GM21528 (cell line): ENCODE results near the gene MBNL2.

Experiments used
- ATAC-seq: cut with Tn5 transposase; IDR thresholded peaks from one replicate; pipeline ENCODE4 v1.9.1; 2021; ENCODE audit warnings: mild to moderate bottlenecking, moderate library complexity; ENCODE audit not compliant: unreplicated experiment, low FRiP score

Gene MBNL2

DNA sequence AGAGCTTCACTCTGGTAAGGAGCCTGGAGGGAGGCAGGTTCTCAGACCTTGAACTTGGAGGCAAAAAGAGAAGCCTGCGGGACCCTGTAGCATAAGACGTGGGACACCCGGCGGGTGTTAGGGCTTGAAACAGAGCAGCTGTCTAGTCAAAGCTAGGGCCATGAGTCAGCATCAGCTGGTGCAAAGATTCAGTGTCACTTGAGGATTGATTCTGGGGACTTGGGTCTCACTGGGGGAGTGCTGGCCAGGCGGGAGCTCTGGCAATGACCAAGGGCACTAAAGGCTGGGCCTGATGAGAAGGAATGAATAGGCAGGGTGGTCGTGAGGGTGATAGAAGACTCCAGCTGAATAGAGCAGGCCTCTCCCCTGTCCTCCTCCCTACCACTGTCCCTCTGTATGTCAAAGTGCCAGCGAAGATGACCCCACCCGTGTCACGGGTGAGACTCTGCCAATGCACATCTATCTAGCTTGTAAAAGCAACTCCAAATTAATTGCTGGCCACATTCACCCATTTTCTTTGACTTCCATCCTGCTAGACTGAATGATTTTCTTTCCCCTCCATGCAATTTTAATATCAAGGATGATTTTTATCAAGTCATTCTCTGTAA is 97.1 kb downstream of the MBNL2 start:
- ATAC-seq = no peak

DNA sequence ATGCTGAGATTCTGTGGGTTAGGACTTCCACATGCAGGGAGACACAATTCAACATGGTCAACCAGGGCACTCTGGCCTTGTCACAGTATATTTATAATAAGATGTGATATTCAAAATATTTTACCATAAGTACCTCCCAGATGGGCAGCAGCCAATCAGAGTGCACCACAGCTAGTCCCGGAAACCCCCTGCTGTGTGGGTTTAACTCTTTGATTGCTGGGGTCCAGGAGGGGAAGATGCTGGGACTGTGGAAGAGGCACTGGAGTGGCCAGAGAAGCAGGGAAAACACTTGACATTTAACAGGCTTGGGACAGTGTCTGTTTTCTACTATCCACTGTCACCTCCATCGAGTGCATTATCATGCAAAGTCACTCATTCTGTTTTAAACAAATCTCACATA is 99.0 kb downstream of the MBNL2 start:
- ATAC-seq = no peak

DNA sequence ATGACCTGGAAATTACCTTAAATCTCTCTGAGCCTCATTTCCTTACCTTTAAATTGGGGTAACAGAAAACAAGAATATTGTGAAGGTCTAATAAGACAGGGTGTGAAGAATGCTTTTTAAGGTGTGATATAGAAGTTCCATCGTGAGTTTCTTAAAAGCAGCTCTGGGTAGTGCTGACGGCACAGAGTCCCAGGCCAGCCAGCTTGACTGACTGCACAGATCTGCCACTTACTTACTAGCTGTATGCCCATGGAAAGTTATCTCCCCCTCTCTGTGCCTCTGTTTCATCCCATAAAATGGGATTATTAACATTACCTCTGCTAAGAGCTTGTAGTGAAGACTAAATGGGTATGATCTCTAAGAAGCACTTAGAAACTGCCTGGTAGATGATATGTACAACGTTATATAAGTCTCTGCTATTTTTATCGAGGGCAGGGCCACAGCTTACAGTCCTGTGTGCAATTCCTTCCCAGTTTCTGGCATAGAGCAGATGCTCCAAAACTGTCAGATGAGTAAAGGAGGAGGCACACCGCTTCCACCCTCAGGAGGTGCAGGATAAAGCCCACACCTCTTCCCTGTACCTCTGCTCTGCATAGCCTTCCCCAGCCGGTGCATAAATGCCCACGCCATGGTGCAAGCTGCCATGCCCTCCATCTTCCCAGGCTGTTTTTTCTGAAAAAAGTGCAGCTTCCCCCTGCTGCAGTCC is 99.6 kb downstream of the MBNL2 start:
- ATAC-seq = no peak

DNA sequence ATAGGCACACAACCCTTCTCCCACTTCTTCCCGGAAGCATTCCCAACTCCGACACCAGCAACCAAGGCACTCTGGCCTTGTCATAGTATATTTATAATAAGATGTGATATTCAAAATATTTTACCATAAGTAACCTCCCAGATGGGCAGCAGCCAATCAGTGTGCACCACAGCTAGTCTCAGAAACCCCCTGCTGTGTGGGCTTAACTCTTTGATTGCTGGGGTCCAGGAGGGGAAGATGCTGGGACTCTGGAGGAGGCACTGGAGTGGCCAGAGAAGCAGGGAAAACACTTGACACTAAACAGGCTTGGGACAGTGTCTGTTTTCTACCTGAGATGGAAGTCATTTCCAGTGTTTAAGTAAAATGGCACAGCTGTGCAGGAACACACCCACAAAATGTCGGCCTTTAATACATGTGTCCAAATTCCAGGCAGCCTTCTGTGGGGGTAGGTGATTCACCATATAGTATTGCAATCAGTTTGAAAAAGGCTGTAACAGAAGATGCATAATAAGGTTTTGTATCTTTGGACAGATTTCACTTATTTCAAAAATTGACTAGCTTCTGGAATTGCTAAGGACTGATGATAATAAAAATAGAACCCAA is 100.7 kb downstream of the MBNL2 start:
- no peak for ATAC-seq

DNA sequence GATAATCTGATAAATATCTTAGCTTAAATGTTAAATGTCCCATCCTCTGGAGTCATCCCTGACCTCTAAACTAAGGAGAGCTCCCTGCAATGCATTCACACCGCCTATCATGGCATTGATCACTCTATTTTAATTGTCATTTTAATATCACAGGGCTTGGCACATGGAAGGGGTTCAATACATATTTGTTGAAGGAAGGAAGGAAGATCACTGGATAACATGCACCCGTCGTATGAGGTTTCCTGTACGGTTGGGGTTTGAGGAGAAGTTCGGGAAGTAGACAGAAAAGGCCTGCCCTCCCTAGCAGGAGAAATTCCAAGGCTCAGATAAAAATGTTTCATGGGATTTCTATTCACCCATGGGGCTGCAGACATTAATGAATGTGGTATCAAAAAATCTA is 102.0 kb downstream of the MBNL2 start:
- ATAC-seq = no peak

DNA sequence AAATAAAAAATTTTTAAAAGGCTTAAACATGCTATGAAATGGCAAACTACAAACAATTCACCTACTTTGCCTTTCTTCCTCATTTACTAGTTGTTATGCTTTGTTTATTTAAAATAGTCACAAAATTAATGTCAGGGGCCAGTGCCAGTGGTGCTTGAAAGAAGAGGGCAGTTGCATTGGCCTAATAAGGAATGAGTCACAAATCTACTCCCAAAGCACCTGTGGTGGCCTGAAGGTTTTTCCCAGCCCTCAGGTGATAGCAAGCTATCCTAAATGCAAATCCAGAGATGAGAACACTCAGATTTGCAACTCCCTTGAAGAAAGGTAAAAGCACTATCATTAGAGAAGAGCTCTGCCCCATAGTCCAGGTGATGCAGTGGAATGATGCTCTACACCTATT is 103.6 kb downstream of the MBNL2 start:
- ATAC-seq = no peak

DNA sequence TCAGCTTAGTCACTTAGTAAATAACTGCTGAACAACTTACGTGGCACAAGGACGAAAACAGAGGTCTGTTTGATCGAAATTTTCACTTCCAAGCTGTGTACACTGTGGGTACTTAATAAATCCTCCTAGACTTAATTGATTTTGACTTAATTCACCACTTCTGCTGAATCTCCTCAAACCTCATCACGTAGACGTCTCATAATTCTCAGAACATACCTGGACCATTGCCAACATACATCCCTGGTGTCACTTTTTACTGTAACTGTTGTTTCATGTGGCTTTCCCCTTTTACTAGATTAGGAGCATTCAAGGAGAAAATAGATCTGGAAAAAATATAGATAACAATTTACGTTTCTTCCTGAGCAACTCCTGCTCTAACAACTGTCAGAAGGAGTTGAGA is 105.0 kb downstream of the MBNL2 start:
- no peak for ATAC-seq

DNA sequence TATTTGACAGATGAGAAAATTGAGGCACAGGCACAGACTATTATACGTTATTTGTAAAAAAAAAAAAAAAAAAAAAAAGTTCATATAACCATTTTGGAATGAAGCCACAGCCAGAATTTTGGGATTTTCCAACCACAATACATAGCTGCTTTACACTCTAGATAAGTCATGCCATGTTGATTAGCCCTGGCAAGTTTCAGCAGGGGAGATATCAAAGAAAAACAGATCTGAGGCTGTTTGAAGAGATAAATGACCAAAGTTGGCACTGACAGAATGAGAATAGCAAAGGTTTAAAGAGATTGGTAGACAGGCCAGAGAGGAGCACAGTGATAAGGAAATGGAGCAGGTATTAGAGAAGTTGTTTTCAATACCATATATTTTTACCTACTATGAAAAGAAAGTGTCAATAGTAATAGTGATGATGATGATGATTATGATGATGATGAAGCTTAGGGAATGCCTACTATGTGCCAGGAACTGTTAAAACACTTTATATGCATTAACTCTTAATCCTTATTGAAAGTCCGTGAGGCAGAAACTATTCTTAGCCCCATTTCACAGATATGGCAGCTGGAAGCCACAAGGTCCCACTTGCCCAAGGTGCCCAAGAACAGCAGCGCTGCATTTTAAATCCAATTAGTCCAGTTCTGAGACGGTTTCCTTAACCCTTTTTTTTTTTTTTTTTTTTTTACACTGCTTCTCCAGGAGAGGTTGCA is 105.5 kb downstream of the MBNL2 start:
- no peak for ATAC-seq

DNA sequence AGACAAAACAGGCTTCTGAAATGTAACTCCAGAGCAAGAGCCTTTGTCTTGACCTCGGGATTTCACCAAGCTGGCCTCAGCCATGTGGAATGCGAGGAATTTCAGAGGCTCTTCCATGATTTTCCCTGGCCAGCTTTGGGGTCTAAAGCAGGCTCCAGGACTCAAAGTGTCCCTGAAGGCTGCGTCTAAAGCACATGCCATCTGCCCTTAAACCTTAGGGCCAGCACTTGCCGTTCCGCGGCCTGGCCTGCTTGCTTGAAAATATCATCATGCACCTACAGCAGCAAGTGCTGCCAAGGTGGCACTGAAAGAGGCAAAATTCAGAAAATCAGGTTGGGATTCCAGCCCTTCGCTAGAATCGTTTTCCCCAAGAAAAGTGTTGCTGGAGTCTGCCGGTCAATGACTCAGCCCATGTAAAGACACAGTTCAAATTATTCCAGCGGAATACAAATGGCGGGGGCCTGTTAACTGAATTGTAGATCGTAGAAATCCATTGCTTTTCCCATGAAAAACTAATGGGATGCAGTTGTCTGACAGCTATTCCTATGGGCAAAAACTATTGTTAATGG is 106.2 kb downstream of the MBNL2 start:
- no peak for ATAC-seq

DNA sequence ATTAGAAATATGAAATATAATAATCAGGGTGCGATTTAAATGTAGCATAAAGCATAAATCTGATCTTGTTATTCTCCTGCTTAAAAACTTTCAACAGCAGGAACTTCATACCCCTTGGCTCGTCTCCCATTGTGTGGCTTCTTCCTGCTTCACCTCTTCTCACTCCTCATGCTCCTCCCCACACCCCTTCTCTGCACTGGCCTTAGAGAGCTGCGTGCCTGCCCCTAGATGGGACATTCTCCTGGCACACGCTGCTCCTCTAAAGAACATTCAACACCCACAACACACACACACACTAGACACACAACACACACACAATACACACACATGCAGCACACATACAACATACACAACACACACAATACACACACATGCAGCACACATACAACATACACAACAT is 107.2 kb downstream of the MBNL2 start:
- ATAC-seq = no peak

DNA sequence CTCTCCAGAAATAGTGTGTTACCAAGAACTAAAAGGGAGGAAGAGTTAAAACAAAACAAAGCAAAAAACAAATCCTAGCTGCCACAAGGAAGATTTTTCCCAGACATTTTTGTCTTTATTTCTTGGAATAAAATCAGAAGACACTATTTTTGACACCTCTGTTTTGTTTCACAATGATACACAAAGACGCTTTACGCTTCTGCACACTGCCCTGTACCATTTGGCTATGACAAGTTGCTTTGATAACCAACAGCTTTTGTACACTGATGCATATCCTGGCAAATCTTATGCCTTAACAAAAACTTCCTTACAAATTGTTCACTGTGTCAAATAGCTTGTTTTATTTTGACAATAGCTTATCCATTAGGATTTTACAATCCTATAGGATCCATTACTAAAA is 108.3 kb downstream of the MBNL2 start:
- no peak for ATAC-seq

DNA sequence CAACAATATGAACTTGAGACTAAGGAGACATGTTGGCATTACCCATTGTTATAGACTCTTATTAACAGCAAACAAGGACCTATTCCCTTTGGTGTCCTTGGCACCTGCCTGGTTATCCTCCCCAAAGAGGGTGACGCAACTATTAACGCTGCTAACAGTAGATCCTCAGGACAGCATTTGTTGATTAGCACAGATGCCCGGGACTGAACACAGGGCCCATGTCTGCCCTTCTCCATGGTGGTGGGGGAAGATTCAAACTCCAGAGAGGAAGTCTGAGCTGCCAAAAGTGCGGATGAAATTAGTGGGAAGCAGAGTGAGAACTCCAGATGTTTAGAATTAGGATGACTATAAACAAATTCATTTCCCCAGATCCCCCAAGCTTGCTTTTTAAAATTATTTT is 110.6 kb downstream of the MBNL2 start:
- ATAC-seq = no peak

DNA sequence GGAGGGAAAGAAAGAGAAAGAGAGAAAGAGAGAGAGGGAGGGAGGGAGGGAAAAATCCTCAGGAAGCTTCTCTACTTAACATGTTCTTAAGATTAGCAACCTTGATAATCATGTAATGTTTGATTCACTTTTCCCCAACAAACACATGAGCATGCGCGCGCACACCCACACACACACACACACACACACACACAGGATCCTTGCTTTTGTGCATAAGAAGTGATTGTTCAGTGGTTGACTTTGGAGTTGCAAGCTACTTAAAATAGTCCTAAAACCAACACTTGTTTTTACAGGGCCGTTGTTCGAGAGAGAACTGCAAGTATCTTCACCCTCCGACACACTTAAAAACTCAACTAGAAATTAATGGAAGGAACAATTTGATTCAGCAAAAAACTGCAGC is 111.8 kb downstream of the MBNL2 start:
- ATAC-seq = no peak

DNA sequence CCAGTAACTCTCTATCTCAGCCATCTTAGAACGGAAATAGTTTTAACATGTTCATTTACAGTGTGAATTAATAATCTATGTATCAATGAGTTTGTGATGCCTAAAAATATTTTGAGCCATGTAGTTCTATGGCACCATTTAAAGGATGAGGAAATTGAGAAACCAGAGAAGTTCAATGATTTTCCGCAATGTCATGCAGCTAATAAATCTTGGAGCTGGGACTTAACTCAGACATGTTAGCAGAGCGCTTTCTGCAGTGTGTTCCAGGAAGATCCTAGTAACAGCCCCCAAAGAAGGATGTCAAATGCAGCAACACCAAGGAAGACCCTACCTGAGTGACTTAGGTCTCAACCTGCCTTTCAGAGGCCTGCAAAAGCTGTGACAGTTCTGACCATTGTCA is 112.6 kb downstream of the MBNL2 start:
- ATAC-seq = no peak

DNA sequence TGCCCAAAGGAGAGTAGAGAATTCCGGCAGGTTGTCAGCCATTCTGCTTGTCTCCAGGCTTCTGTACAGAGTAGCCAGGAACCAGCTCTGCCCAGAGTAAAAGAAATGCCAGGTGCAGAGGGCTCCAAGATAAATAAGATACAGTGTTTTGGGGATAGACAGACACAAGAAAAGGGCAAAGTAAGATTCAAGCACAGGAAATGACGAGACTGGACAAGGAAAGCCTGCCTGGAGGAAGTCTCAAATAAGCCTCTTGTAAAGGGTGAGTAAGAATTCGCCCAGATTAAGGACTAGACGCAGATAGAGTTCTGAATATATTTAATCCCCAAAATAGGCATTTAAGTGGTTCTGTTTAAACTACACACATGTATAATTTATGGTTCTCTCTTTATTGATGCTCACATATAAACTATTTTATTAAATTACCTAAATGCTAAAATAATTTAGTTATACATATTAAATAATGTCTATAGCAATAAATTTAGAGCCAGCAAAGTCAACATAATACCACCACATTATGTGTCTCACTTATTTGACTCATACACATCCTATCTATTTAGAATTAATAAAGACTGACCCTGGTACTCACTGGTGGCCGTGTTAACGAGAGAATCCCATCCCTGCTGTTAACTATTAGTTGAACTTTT is 113.5 kb downstream of the MBNL2 start:
- no peak for ATAC-seq

DNA sequence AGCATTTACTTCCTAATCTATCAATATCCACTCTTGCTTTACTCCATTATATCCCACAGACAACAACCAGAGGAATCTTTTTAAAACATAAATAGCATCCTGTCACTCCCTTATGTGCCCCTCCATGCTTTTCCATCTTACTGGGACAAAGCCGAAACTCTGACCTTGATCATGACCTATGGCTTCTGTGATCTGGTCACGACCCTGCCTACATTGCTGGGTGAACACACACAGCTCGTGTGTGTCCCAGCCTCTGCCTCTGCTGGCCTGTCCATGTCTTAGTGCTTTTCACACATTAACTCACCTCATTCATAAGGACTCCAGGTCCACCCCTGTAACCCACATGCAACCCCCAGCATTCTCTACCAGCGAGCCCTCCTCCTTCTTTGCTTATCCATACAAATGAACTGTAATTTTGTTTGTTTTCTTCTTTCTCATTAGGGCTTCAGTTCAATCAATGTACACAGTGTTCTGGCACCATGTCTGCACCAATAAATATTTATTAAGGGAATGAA is 115.9 kb downstream of the MBNL2 start:
- no peak for ATAC-seq

DNA sequence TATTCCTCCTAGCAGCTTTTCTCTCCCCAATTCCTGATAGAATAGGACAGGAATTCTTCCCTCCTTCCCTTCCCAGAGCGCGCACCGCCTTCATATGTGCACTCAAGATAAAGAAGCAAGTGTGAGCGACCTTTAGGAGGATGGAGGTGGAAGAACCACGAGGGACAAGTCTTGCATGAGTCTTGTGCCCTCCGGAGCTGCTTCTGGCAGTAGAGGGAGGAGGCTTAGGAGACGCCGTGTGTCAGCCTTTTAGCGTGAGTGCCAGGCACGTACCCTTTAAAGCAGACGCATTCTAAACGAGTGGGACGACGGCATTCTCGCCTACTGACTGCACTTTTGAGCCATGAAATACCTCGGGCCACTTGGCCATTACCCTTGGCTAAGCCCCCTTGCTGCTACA is 116.4 kb downstream of the MBNL2 start:
- no peak for ATAC-seq

DNA sequence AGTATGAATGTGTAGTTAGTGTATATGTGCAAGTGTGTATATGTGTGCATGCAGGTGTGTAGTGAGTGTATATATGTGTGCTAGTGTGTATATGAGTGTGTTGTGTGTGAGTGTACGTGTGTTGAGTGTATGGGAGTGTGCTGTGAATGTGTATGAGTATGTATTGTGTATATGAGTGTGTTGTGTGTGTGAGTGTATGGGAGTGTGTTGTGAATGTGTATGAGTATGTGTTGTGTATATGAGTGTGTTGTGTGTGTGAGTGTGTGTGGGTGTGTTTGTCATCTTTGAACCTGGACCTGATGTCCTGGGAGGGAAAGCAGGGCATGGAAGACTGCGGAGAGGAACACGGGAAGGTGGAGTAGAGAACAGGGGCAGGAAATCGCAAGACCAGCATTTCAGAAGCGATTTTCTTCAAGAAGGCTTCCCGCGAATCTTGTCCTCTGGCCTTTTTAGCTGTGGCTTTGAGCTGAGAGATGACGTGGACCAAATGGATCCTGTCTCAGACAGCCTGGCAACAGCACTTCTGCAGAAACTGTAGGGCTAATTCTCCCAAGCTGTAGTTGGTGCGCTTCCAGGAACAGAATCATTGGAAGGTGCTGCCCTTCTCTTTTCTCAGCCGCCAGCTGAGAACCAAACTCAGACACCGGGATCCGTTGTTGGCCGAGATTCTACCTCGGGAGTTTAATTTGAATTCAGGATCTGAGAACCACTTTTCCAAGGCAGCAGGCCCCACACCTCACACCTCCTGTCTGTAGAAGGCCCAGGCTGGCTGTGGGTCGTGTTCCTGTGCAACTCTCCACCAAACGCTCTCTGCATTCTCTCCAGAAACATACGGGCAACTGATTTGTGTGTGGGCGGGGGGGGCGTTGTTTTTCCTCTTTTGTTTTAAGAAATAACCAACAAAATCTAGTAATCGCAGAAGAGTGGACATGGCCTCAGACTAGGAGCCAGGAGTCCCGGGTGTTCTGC is 117.2 kb downstream of the MBNL2 start:
- ATAC-seq = no peak

DNA sequence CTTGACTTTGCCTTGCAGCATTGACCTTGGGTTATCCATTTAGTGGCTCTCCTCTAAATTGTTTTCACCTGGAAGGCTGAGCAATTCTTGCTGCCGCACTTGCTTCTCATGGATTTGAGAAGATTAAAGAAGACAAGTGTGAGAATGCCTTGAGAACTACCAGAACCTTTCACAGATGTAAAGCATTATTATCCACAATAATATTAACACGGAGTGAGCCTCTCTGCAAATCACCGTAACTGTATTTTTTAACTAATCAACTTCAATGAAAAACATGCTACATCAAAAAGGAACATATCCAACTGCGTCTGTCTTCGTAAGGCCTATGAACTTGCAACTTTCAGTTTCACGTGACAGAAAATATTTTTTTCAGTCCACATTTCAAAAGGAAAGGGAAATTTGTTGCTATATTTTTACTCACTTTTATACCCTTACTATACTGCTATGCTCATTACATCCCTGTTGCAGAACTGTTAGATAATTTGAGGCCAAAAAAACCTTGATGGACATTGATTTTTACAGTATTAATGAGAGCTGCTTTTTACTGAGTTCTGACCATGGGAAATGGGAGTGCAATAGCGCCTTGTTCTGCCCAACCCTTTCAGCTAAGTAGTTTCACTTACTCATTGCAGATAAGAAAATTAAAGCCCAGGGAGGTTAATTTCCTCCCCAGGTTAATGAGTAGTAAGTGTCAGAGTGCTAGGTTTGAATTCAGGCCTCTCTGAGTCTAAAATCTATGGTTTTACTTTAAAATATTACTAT is 118.0 kb downstream of the MBNL2 start:
- no peak for ATAC-seq
